Astrocyte (in vitro differentiated cells and primary cell): ENCODE results near the gene ACACB. TPM values are rescaled to one million over a fixed set of nuclear protein-coding genes. Genes with fewer than 3 reads are reported as not detected.
A peak's percentile ranks its signal among the peaks of the same experiment; 100 is the strongest.

Source experiments
- DNase-seq: peaks from one replicate; pipeline ENCODE4 v3.0.0-alpha.2; 2010; ENCODE audit warnings: low read depth
- FAIRE-seq: peaks from 2 replicates; lab custom pipeline; 2011; peaks lifted over from hg19 to GRCh38; lab: Jason Lieb, UNC
- H2AFZ ChIP-seq: 2 replicates; pipeline ENCODE4 v1.6.0; 2012; ENCODE audit warnings: low read depth, low read length, inconsistent platforms
- H3K27ac ChIP-seq: 2 replicates; pipeline ENCODE4 v1.5.1; 2011; ENCODE audit warnings: low read depth, low read length, inconsistent platforms
- H3K27me3 ChIP-seq: 2 replicates; pipeline ENCODE4 v1.6.0; 2011; ENCODE audit warnings: low read length, inconsistent platforms; ENCODE audit not compliant: insufficient read depth
- H3K36me3 ChIP-seq: 2 replicates; pipeline ENCODE4 v1.5.1; 2011; ENCODE audit warnings: low read length, inconsistent platforms; ENCODE audit not compliant: insufficient read depth
- H3K4me1 ChIP-seq: 2 replicates; pipeline ENCODE4 v1.5.1; 2011; ENCODE audit warnings: low read length, inconsistent platforms; ENCODE audit not compliant: insufficient read depth
- H3K4me2 ChIP-seq: 2 replicates; pipeline ENCODE4 v1.6.0; 2012; ENCODE audit warnings: low read length, inconsistent platforms
- H3K4me3 ChIP-seq: 2 replicates; pipeline ENCODE4 v1.5.1; 2011; ENCODE audit warnings: low read depth, mild to moderate bottlenecking, low read length, inconsistent platforms; ENCODE audit not compliant: insufficient read depth
- H3K79me2 ChIP-seq: 2 replicates; pipeline ENCODE4 v1.6.0; 2012; ENCODE audit warnings: mild to moderate bottlenecking, low read length, inconsistent platforms; ENCODE audit not compliant: insufficient read depth
- H3K9ac ChIP-seq: 2 replicates; pipeline ENCODE4 v1.6.0; 2012; ENCODE audit warnings: mild to moderate bottlenecking, low read length, inconsistent platforms
- H3K9me3 ChIP-seq: 2 replicates; pipeline ENCODE4 v1.5.1; 2012; ENCODE audit warnings: low read depth, mild to moderate bottlenecking, low read length, inconsistent platforms; ENCODE audit not compliant: insufficient read depth
- H4K20me1 ChIP-seq: 2 replicates; pipeline ENCODE4 v1.6.0; 2012; ENCODE audit warnings: low read length, inconsistent platforms; ENCODE audit not compliant: insufficient read depth
- H3K27ac Mint-ChIP-seq: one replicate; pipeline ENCODE4 v1.8.0; 2021; ENCODE audit warnings: mild to moderate bottlenecking, mixed read lengths; ENCODE audit not compliant: unreplicated experiment
- H3K27me3 Mint-ChIP-seq: one replicate; pipeline ENCODE4 v1.8.0; 2021; ENCODE audit warnings: low read depth, mixed read lengths; ENCODE audit not compliant: unreplicated experiment
- H3K36me3 Mint-ChIP-seq: one replicate; pipeline ENCODE4 v1.8.0; 2021; ENCODE audit warnings: low read depth, mixed read lengths; ENCODE audit not compliant: unreplicated experiment
- H3K4me1 Mint-ChIP-seq: one replicate; pipeline ENCODE4 v1.8.0; 2021; ENCODE audit warnings: low read depth, mixed read lengths; ENCODE audit not compliant: unreplicated experiment
- H3K4me3 Mint-ChIP-seq: one replicate; pipeline ENCODE4 v1.8.0; 2021; ENCODE audit warnings: mild to moderate bottlenecking, moderate library complexity, mixed read lengths; ENCODE audit not compliant: unreplicated experiment
- H3K9me3 Mint-ChIP-seq: one replicate; pipeline ENCODE4 v1.8.0; 2021; ENCODE audit warnings: mild to moderate bottlenecking, mixed read lengths; ENCODE audit not compliant: unreplicated experiment
- CTCF ChIP-seq: IDR thresholded peaks from 2 replicates; pipeline ENCODE4 v1.5.1; 2011; ENCODE audit warnings: low read depth, mild to moderate bottlenecking, inconsistent platforms, low read length, moderate library complexity; ENCODE audit not compliant: insufficient read depth
- EZH2 ChIP-seq: IDR thresholded peaks from 2 replicates; pipeline ENCODE4 v1.6.1; 2012; ENCODE audit warnings: mild to moderate bottlenecking, low read length, inconsistent platforms; ENCODE audit not compliant: insufficient read depth
- total RNA-seq: library from RNA; stranded (reverse); gene quantifications from 2 replicates; pipeline ENCODE4 v1.2.1, GENCODE V29; 2021

The ACACB gene
- total RNA-seq, 1 donor from 2014 or later = 3.9 TPM

GRCh38 chr12:109110988-109111495, 5.3 kb upstream of the ACACB start:
- DNase-seq (peak; percentile 69), FAIRE-seq (no peak)
- Histone ChIP-seq H3K4me2 (peak overlapping the region; percentile 94), H4K20me1 (no peaks in the 10 kb centered on the region), H3K4me3 (peak overlapping the region; percentile 68), H3K27ac (peak overlapping the region; percentile 78), H3K36me3 (peaks cover 12% of the 10 kb centered on the region), H3K9me3 (no peaks in the 10 kb centered on the region), H3K9ac (peak overlapping the region; percentile 84), H3K79me2 (no peaks in the 10 kb centered on the region), H3K4me1 (peaks cover 9% of the 10 kb centered on the region), H3K27me3 (no peaks in the 10 kb centered on the region), H2AFZ (peak overlapping the region; percentile 95)
- peaks cover 3% of the 10 kb centered on the region for H3K36me3 Mint-ChIP-seq
- H3K4me3 Mint-ChIP-seq = peak overlapping the region; percentile 24
- no peaks in the 10 kb centered on the region for H3K27me3 Mint-ChIP-seq
- H3K9me3 Mint-ChIP-seq = no peaks in the 10 kb centered on the region
- TF ChIP-seq EZH2 (no peak), CTCF (no peak)
- H3K27ac Mint-ChIP-seq = no peak overlapping the region
- peaks cover 12% of the 10 kb centered on the region for H3K4me1 Mint-ChIP-seq

- Mint-ChIP-seq H3K27ac (no peak overlapping the region), H3K4me1 (peaks cover 13% of the 10 kb centered on the region), H3K36me3 (peaks cover 3% of the 10 kb centered on the region), H3K4me3 (no peak overlapping the region), H3K9me3 (no peaks in the 10 kb centered on the region), H3K27me3 (no peaks in the 10 kb centered on the region)
- DNase-seq (no peak), FAIRE-seq (no peak)
- no peaks in the 10 kb centered on the region for H4K20me1 ChIP-seq
- H3K79me2 ChIP-seq = no peaks in the 10 kb centered on the region
- no peaks in the 10 kb centered on the region for H3K27me3 ChIP-seq
- H3K4me1 ChIP-seq = peaks cover 9% of the 10 kb centered on the region
- no peak overlapping the region for H3K4me3 ChIP-seq
- TF ChIP-seq EZH2 (no peak), CTCF (no peak)
- no peak overlapping the region for H3K9ac ChIP-seq
- no peaks in the 10 kb centered on the region for H3K9me3 ChIP-seq
- no peak overlapping the region for H2AFZ ChIP-seq
- peaks cover 7% of the 10 kb centered on the region for H3K36me3 ChIP-seq
- no peak overlapping the region for H3K27ac ChIP-seq
- H3K4me2 ChIP-seq = no peak overlapping the region
Measured at GRCh38 chr12:109112720-109113465, 3.5 kb upstream of the ACACB start.
